Measurements from ENCODE around the gene C1S.

GRCh38 chr12:7034464-7034863, 26.1 kb upstream of the C1S start:
- TF ChIP-seq CTCF (conservative IDR thresholded peaks at IDR 0.05; ENCODE audit: low read length) (no peak), EZH2phosphoT487 (IDR thresholded peaks at IDR 0.05; ENCODE audit: borderline replicate concordance) (no peak)

Measured in Loucy (cell line).